Measurements from ENCODE around the gene CDK19. TPM values are rescaled to one million over a fixed set of nuclear protein-coding genes. Genes with fewer than 3 reads are reported as not detected.

Gene CDK19
- total RNA-seq, 1 donor, result 15.6 TPM

GRCh38 chr6:110828396-110828795, 13.1 kb upstream of the CDK19 start:
- no peak overlapping the region for H3K27ac ChIP-seq (ENCODE audit: low read depth, low read length)
- no peaks in the 10 kb centered on the region for H3K36me3 ChIP-seq (ENCODE audit: insufficient read depth, low read length)
- H3K79me2 ChIP-seq (ENCODE audit: insufficient read depth, low read length), result no peaks in the 10 kb centered on the region
- H3K4me1 ChIP-seq (ENCODE audit: insufficient read depth, low read length), result no peaks in the 10 kb centered on the region
- no peaks in the 10 kb centered on the region for H3K27me3 ChIP-seq (ENCODE audit: insufficient read depth, low read length)
- H3K9me3 ChIP-seq (ENCODE audit: low read depth, low read length), result no peaks in the 10 kb centered on the region
- DNase-seq (ENCODE audit: insufficient read length, low spot score, missing footprints), result no peak
- H3K4me3 ChIP-seq (ENCODE audit: insufficient read depth, low read length), result no peak overlapping the region
- TF ChIP-seq, protein P1, sequence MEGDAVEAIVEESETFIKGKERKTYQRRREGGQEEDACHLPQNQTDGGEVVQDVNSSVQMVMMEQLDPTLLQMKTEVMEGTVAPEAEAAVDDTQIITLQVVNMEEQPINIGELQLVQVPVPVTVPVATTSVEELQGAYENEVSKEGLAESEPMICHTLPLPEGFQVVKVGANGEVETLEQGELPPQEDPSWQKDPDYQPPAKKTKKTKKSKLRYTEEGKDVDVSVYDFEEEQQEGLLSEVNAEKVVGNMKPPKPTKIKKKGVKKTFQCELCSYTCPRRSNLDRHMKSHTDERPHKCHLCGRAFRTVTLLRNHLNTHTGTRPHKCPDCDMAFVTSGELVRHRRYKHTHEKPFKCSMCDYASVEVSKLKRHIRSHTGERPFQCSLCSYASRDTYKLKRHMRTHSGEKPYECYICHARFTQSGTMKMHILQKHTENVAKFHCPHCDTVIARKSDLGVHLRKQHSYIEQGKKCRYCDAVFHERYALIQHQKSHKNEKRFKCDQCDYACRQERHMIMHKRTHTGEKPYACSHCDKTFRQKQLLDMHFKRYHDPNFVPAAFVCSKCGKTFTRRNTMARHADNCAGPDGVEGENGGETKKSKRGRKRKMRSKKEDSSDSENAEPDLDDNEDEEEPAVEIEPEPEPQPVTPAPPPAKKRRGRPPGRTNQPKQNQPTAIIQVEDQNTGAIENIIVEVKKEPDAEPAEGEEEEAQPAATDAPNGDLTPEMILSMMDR (IDR thresholded peaks at IDR 0.05; ENCODE audit: extremely low read depth, low read depth, low read length), result no peak
- no peak overlapping the region for H2AFZ ChIP-seq (ENCODE audit: low read length)
- H4K20me1 ChIP-seq (ENCODE audit: insufficient read depth, low read length), result no peaks in the 10 kb centered on the region
- no peak overlapping the region for H3K4me2 ChIP-seq (ENCODE audit: insufficient read depth, low read length)

GRCh38 chr6:110826236-110827129, 11.2 kb upstream of the CDK19 start:
- DNase-seq (ENCODE audit: insufficient read length, low spot score, missing footprints), result no peak
- Histone ChIP-seq H3K36me3 (ENCODE audit: insufficient read depth, low read length) (no peaks in the 10 kb centered on the region), H3K79me2 (ENCODE audit: insufficient read depth, low read length) (no peaks in the 10 kb centered on the region), H3K4me2 (ENCODE audit: insufficient read depth, low read length) (no peak overlapping the region), H4K20me1 (ENCODE audit: insufficient read depth, low read length) (no peaks in the 10 kb centered on the region), H2AFZ (ENCODE audit: low read length) (peak overlapping the region; percentile 85), H3K27me3 (ENCODE audit: insufficient read depth, low read length) (no peaks in the 10 kb centered on the region), H3K4me3 (ENCODE audit: insufficient read depth, low read length) (no peak overlapping the region), H3K4me1 (ENCODE audit: insufficient read depth, low read length) (peaks cover 7% of the 10 kb centered on the region), H3K27ac (ENCODE audit: low read depth, low read length) (no peak overlapping the region), H3K9me3 (ENCODE audit: low read depth, low read length) (no peaks in the 10 kb centered on the region)
- TF ChIP-seq, protein P1 (IDR thresholded peaks at IDR 0.05; ENCODE audit: extremely low read depth, low read depth, low read length), result no peak

DNA sequence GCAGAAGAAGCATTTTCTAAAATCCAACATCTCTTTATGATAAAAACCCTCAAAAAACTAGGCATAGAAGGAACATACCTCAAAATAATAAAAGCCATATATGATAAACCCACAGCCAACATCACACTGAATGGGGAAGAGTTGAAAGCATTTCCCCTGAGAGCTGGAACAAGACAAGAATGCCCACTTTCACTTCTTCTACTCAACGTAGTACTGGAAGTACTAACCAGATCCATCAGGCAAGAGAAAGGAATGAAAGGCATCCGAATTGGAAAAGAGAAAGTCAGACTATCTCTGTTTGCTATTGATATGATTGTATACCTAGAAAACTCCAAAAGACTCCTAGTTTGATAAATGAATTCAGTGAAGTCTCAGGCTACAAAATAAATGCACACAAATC, 7.9 kb upstream of the CDK19 start:
- TF ChIP-seq, protein P1 (IDR thresholded peaks at IDR 0.05; ENCODE audit: extremely low read depth, low read depth, low read length), result no peak
- H3K27me3 ChIP-seq (ENCODE audit: insufficient read depth, low read length), result no peaks in the 10 kb centered on the region
- H2AFZ ChIP-seq (ENCODE audit: low read length), result no peak overlapping the region
- no peaks in the 10 kb centered on the region for H4K20me1 ChIP-seq (ENCODE audit: insufficient read depth, low read length)
- no peaks in the 10 kb centered on the region for H3K9me3 ChIP-seq (ENCODE audit: low read depth, low read length)
- no peak overlapping the region for H3K27ac ChIP-seq (ENCODE audit: low read depth, low read length)
- H3K79me2 ChIP-seq (ENCODE audit: insufficient read depth, low read length), result no peaks in the 10 kb centered on the region
- H3K4me3 ChIP-seq (ENCODE audit: insufficient read depth, low read length), result no peak overlapping the region
- H3K4me2 ChIP-seq (ENCODE audit: insufficient read depth, low read length), result peak overlapping the region; percentile 40
- H3K36me3 ChIP-seq (ENCODE audit: insufficient read depth, low read length), result no peaks in the 10 kb centered on the region
- H3K4me1 ChIP-seq (ENCODE audit: insufficient read depth, low read length), result peaks cover 7% of the 10 kb centered on the region
- no peak for DNase-seq (ENCODE audit: insufficient read length, low spot score, missing footprints)

GRCh38 chr6:110822249-110822648, 7.0 kb upstream of the CDK19 start:
- no peak overlapping the region for H3K4me3 ChIP-seq (ENCODE audit: insufficient read depth, low read length)
- no peaks in the 10 kb centered on the region for H4K20me1 ChIP-seq (ENCODE audit: insufficient read depth, low read length)
- no peak for DNase-seq (ENCODE audit: insufficient read length, low spot score, missing footprints)
- H3K9me3 ChIP-seq (ENCODE audit: low read depth, low read length), result no peaks in the 10 kb centered on the region
- TF ChIP-seq, protein P1 (IDR thresholded peaks at IDR 0.05; ENCODE audit: extremely low read depth, low read depth, low read length), result no peak
- no peak overlapping the region for H3K27ac ChIP-seq (ENCODE audit: low read depth, low read length)
- H3K79me2 ChIP-seq (ENCODE audit: insufficient read depth, low read length), result no peaks in the 10 kb centered on the region
- no peak overlapping the region for H3K4me2 ChIP-seq (ENCODE audit: insufficient read depth, low read length)
- H3K4me1 ChIP-seq (ENCODE audit: insufficient read depth, low read length), result peaks cover 15% of the 10 kb centered on the region
- H2AFZ ChIP-seq (ENCODE audit: low read length), result no peak overlapping the region
- no peaks in the 10 kb centered on the region for H3K36me3 ChIP-seq (ENCODE audit: insufficient read depth, low read length)
- no peaks in the 10 kb centered on the region for H3K27me3 ChIP-seq (ENCODE audit: insufficient read depth, low read length)
